Measurements from ENCODE around the gene DCAKD.
A peak's percentile ranks its signal among the peaks of the same experiment; 100 is the strongest.

The DCAKD gene

GRCh38 chr17:44990994-44991393, 60.4 kb downstream of the DCAKD start:
- no peaks in the 10 kb centered on the region for H3K36me3 ChIP-seq (ENCODE audit: control insufficient read depth in 1 of 2, insufficient read depth in 2 of 2, low read length in 2 of 2)
- no peak overlapping the region for H3K27ac ChIP-seq (ENCODE audit: low read depth, low read length)
- H3K9me3 ChIP-seq (ENCODE audit: control insufficient read depth in 1 of 2, low read length in 2 of 2) = no peaks in the 10 kb centered on the region
- no peak overlapping the region for H3K9ac ChIP-seq (ENCODE audit: low read depth in 1 of 2, low read length in 2 of 2)
- H3K4me3 ChIP-seq (ENCODE audit: low read depth in 1 of 2, low read length in 2 of 2) = no peak overlapping the region
- peaks cover 28 to 39% of the 10 kb centered on the region in 2 donors for H3K27me3 ChIP-seq (ENCODE audit: control insufficient read depth in 1 of 2, insufficient read depth in 2 of 2, low read length in 2 of 2)
- no peaks in the 10 kb centered on the region for H3K4me1 ChIP-seq (ENCODE audit: control insufficient read depth in 1 of 2, insufficient read depth in 2 of 2, low read length in 2 of 2)

GRCh38 chr17:44989552-44990138, 61.8 kb downstream of the DCAKD start:
- Histone ChIP-seq H3K4me3 (ENCODE audit: low read depth in 1 of 2, low read length in 2 of 2) (no peak overlapping the region), H3K4me1 (ENCODE audit: control insufficient read depth in 1 of 2, insufficient read depth in 2 of 2, low read length in 2 of 2) (no peaks in the 10 kb centered on the region), H3K27ac (ENCODE audit: low read depth, low read length) (no peak overlapping the region), H3K36me3 (ENCODE audit: control insufficient read depth in 1 of 2, insufficient read depth in 2 of 2, low read length in 2 of 2) (no peaks in the 10 kb centered on the region), H3K9me3 (ENCODE audit: control insufficient read depth in 1 of 2, low read length in 2 of 2) (no peaks in the 10 kb centered on the region), H3K9ac (ENCODE audit: low read depth in 1 of 2, low read length in 2 of 2) (no peak overlapping the region), H3K27me3 (ENCODE audit: control insufficient read depth in 1 of 2, insufficient read depth in 2 of 2, low read length in 2 of 2) (peaks cover 28 to 40% of the 10 kb centered on the region in 2 donors)

GRCh38 chr17:44988044-44988942, 63.1 kb downstream of the DCAKD start:
- Histone ChIP-seq H3K4me1 (ENCODE audit: control insufficient read depth in 1 of 2, insufficient read depth in 2 of 2, low read length in 2 of 2) (no peaks in the 10 kb centered on the region), H3K27ac (ENCODE audit: low read depth, low read length) (no peak overlapping the region), H3K27me3 (ENCODE audit: control insufficient read depth in 1 of 2, insufficient read depth in 2 of 2, low read length in 2 of 2) (peaks cover 22 to 40% of the 10 kb centered on the region in 2 donors), H3K36me3 (ENCODE audit: control insufficient read depth in 1 of 2, insufficient read depth in 2 of 2, low read length in 2 of 2) (no peaks in the 10 kb centered on the region), H3K9me3 (ENCODE audit: control insufficient read depth in 1 of 2, low read length in 2 of 2) (no peaks in the 10 kb centered on the region), H3K9ac (ENCODE audit: low read depth in 1 of 2, low read length in 2 of 2) (no peak overlapping the region), H3K4me3 (ENCODE audit: low read depth in 1 of 2, low read length in 2 of 2) (no peak overlapping the region)

DNA sequence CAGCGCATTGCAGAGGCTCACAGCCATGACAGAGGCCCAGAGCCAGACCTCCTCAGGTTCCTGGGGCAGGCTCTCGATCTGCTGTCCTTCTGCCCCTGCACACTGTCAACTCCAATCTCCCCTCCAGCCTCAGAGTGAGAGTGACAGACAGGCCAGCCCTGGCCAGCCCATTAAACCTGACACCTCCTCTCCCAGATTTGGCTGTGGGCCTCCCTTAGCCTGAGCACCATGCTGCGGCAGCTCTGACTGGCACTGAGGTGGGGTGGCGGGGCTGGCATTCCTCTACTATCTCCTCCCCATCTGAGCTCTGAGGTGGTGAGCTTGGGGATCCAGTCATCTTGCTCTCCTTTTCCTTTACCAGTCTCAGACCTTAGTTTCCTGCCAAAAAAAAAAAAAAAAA, 67.9 kb downstream of the DCAKD start:
- no peak overlapping the region for H3K4me3 ChIP-seq (ENCODE audit: low read depth in 1 of 2, low read length in 2 of 2)
- H3K9ac ChIP-seq (ENCODE audit: low read depth in 1 of 2, low read length in 2 of 2) = no peak overlapping the region
- H3K27ac ChIP-seq (ENCODE audit: low read depth, low read length) = no peak overlapping the region
- no peaks in the 10 kb centered on the region for H3K9me3 ChIP-seq (ENCODE audit: control insufficient read depth in 1 of 2, low read length in 2 of 2)
- H3K27me3 ChIP-seq (ENCODE audit: control insufficient read depth in 1 of 2, insufficient read depth in 2 of 2, low read length in 2 of 2) = peaks cover 19 to 25% of the 10 kb centered on the region in 2 donors
- no peaks in the 10 kb centered on the region for H3K36me3 ChIP-seq (ENCODE audit: control insufficient read depth in 1 of 2, insufficient read depth in 2 of 2, low read length in 2 of 2)
- peaks cover 11 to 20% of the 10 kb centered on the region in 2 donors for H3K4me1 ChIP-seq (ENCODE audit: control insufficient read depth in 1 of 2, insufficient read depth in 2 of 2, low read length in 2 of 2)

DNA sequence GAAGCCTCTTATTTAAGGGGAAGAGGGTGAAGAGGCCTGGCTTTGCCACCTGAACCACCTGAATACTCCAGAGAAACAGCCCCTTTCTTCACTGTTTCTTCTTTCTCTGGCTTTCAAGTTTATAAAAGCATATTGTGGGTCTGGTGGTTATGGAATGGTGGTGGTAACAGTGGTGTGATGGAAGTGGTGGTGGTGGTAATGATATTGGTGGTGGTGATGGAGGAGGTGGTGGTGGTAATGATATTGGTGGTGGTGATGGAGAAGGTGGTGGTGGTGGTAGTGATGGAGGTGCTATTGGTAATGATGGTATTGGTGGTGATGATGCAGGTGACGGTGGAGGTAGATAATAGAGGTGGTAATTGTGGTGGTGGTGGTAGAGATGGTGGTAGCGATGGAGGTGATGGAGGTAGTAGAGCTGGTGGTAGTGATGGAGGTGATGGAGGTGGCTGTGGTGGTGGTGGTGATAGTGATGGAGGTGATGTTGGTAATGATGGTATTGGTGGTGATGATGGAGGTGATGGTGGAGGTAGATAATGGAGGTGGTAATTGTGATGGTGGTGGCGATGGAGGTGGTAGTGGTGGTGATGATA, 69.2 kb downstream of the DCAKD start:
- peaks cover 20 to 23% of the 10 kb centered on the region in 2 donors for H3K27me3 ChIP-seq (ENCODE audit: control insufficient read depth in 1 of 2, insufficient read depth in 2 of 2, low read length in 2 of 2)
- peaks cover 11 to 31% of the 10 kb centered on the region in 2 donors for H3K4me1 ChIP-seq (ENCODE audit: control insufficient read depth in 1 of 2, insufficient read depth in 2 of 2, low read length in 2 of 2)
- no peaks in the 10 kb centered on the region for H3K36me3 ChIP-seq (ENCODE audit: control insufficient read depth in 1 of 2, insufficient read depth in 2 of 2, low read length in 2 of 2)
- no peak overlapping the region for H3K9ac ChIP-seq (ENCODE audit: low read depth in 1 of 2, low read length in 2 of 2)
- H3K4me3 ChIP-seq (ENCODE audit: low read depth in 1 of 2, low read length in 2 of 2) = no peak overlapping the region
- no peak overlapping the region for H3K27ac ChIP-seq (ENCODE audit: low read depth, low read length)
- no peaks in the 10 kb centered on the region for H3K9me3 ChIP-seq (ENCODE audit: control insufficient read depth in 1 of 2, low read length in 2 of 2)

- Histone ChIP-seq H3K9ac (ENCODE audit: low read depth in 1 of 2, low read length in 2 of 2) (no peak overlapping the region), H3K4me1 (ENCODE audit: control insufficient read depth in 1 of 2, insufficient read depth in 2 of 2, low read length in 2 of 2) (peaks cover 11 to 31% of the 10 kb centered on the region in 2 donors), H3K27ac (ENCODE audit: low read depth, low read length) (peak overlapping the region; percentile 0), H3K4me3 (ENCODE audit: low read depth in 1 of 2, low read length in 2 of 2) (peak overlapping the region in 1 of 2 donors; percentile 19), H3K27me3 (ENCODE audit: control insufficient read depth in 1 of 2, insufficient read depth in 2 of 2, low read length in 2 of 2) (peaks cover 21 to 23% of the 10 kb centered on the region in 2 donors), H3K9me3 (ENCODE audit: control insufficient read depth in 1 of 2, low read length in 2 of 2) (no peaks in the 10 kb centered on the region), H3K36me3 (ENCODE audit: control insufficient read depth in 1 of 2, insufficient read depth in 2 of 2, low read length in 2 of 2) (no peaks in the 10 kb centered on the region)
Measured at GRCh38 chr17:44981221-44981968, 70.0 kb downstream of the DCAKD start.

DNA sequence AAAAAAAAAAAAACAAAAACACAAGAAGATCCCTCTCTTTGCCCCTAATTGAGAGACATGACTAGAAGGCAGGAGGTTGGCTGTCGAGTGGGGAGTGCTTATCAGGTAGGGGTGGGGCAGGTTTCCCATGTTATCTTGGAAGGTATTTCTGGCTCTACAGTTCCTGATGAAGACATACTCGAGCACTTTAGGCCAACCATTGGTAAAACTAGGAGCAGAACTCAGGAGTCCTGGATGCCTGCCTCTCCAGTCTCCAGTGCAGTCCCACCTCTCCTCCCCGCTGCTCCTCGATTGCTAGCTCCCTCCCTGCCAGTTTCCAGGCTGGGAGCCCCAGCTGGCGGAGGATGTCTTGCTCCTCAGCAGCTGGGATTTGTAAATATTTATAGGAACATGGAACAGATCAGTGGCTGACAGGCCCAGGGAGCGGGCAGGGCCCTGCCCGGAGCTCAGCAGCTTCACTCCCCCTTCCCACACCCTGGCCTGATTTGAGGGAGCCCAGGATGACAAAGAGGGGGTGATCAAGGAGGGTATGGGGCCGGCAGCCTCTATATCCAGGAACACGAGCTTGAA, 71.9 kb downstream of the DCAKD start:
- no peaks in the 10 kb centered on the region for H3K36me3 ChIP-seq (ENCODE audit: control insufficient read depth in 1 of 2, insufficient read depth in 2 of 2, low read length in 2 of 2)
- no peak overlapping the region for H3K27ac ChIP-seq (ENCODE audit: low read depth, low read length)
- H3K4me3 ChIP-seq (ENCODE audit: low read depth in 1 of 2, low read length in 2 of 2) = no peak overlapping the region
- H3K9me3 ChIP-seq (ENCODE audit: control insufficient read depth in 1 of 2, low read length in 2 of 2) = no peaks in the 10 kb centered on the region
- peaks cover 11 to 31% of the 10 kb centered on the region in 2 donors for H3K4me1 ChIP-seq (ENCODE audit: control insufficient read depth in 1 of 2, insufficient read depth in 2 of 2, low read length in 2 of 2)
- H3K27me3 ChIP-seq (ENCODE audit: control insufficient read depth in 1 of 2, insufficient read depth in 2 of 2, low read length in 2 of 2) = peaks cover 23 to 25% of the 10 kb centered on the region in 2 donors
- no peak overlapping the region for H3K9ac ChIP-seq (ENCODE audit: low read depth in 1 of 2, low read length in 2 of 2)

DNA sequence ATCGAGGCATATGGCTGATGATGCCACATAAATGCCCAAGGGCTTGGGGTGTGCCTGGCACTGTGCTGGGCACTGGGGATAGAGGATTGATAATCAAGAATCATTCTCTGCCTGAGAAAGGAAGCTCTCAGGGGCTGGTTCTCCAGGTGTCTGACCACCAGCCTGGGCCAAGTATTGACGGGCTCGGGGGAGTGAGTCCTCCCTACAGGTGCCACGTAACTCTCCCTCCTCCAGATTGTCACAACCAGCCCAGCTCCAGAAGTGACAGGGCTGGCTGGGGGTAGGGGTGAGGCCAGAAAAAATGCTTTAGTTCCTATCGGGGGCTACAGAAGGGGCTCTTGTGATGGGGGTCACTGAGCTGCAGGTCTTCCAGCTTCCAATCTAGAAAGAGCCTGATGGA, 72.6 kb downstream of the DCAKD start:
- Histone ChIP-seq H3K9me3 (ENCODE audit: control insufficient read depth in 1 of 2, low read length in 2 of 2) (no peaks in the 10 kb centered on the region), H3K27ac (ENCODE audit: low read depth, low read length) (no peak overlapping the region), H3K27me3 (ENCODE audit: control insufficient read depth in 1 of 2, insufficient read depth in 2 of 2, low read length in 2 of 2) (peaks cover 23 to 29% of the 10 kb centered on the region in 2 donors), H3K36me3 (ENCODE audit: control insufficient read depth in 1 of 2, insufficient read depth in 2 of 2, low read length in 2 of 2) (no peaks in the 10 kb centered on the region), H3K4me1 (ENCODE audit: control insufficient read depth in 1 of 2, insufficient read depth in 2 of 2, low read length in 2 of 2) (peaks cover 11 to 31% of the 10 kb centered on the region in 2 donors), H3K4me3 (ENCODE audit: low read depth in 1 of 2, low read length in 2 of 2) (no peak overlapping the region), H3K9ac (ENCODE audit: low read depth in 1 of 2, low read length in 2 of 2) (no peak overlapping the region)

- no peak overlapping the region for H3K9ac ChIP-seq (ENCODE audit: low read depth in 1 of 2, low read length in 2 of 2)
- no peak overlapping the region for H3K4me3 ChIP-seq (ENCODE audit: low read depth in 1 of 2, low read length in 2 of 2)
- peaks cover 23 to 29% of the 10 kb centered on the region in 2 donors for H3K27me3 ChIP-seq (ENCODE audit: control insufficient read depth in 1 of 2, insufficient read depth in 2 of 2, low read length in 2 of 2)
- H3K4me1 ChIP-seq (ENCODE audit: control insufficient read depth in 1 of 2, insufficient read depth in 2 of 2, low read length in 2 of 2) = peaks cover 11 to 31% of the 10 kb centered on the region in 2 donors
- H3K9me3 ChIP-seq (ENCODE audit: control insufficient read depth in 1 of 2, low read length in 2 of 2) = no peaks in the 10 kb centered on the region
- H3K36me3 ChIP-seq (ENCODE audit: control insufficient read depth in 1 of 2, insufficient read depth in 2 of 2, low read length in 2 of 2) = no peaks in the 10 kb centered on the region
- H3K27ac ChIP-seq (ENCODE audit: low read depth, low read length) = no peak overlapping the region
Measured at GRCh38 chr17:44977814-44978550, 73.5 kb downstream of the DCAKD start.

Data from duodenal mucosa (tissue), 2 donors.